WERI-Rb-1 (cell line): Measurements from ENCODE around the gene LMTK3.

ENCODE experiments used
- DNase-seq: peaks from one replicate; pipeline ENCODE4 v3.0.0-alpha.2; 2020
- H3K27ac ChIP-seq: fragments of 250-450 bp; sonication (Bioruptor Pico); 2 replicates; pipeline ENCODE4 v1.5.1; 2020; ENCODE audit warnings: mild to moderate bottlenecking, moderate library complexity
- H3K27me3 ChIP-seq: fragments of 250-450 bp; sonication (Bioruptor Pico); 2 replicates; pipeline ENCODE4 v1.5.1; 2021; ENCODE audit warnings: mild to moderate bottlenecking, low read depth, moderate library complexity; ENCODE audit not compliant: insufficient read depth, severe bottlenecking
- H3K36me3 ChIP-seq: fragments of 250-450 bp; sonication (Bioruptor Pico); 2 replicates; pipeline ENCODE4 v1.5.1; 2020; ENCODE audit warnings: mild to moderate bottlenecking, moderate library complexity
- H3K4me3 ChIP-seq: 2 replicates; pipeline ENCODE4 v1.5.1; 2011; ENCODE audit warnings: low read depth, mild to moderate bottlenecking, control low read depth, low read length
- H3K9me3 ChIP-seq: fragments of 250-450 bp; sonication (Bioruptor Pico); 2 replicates; pipeline ENCODE4 v1.5.1; 2021; ENCODE audit warnings: mild to moderate bottlenecking, moderate library complexity; ENCODE audit not compliant: severe bottlenecking
- TF ChIP-seq, protein P1 (sequence below): IDR thresholded peaks from 2 replicates; pipeline ENCODE4 v1.5.1; 2011; ENCODE audit warnings: low read depth, mild to moderate bottlenecking, control low read depth, inconsistent platforms, low read length

LMTK3 gene

DNA sequence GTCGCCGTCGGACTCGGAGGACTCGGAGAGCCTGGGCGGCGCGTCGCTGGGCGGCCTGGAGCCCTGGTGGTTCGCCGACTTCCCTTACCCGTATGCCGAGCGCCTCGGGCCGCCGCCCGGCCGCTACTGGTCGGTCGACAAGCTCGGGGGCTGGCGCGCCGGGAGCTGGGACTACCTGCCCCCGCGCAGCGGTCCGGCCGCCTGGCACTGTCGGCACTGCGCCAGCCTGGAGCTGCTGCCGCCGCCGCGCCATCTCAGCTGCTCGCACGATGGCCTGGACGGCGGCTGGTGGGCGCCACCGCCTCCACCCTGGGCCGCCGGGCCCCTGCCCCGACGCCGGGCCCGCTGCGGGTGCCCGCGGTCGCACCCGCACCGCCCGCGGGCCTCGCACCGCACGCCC is 68.4 kb downstream of the LMTK3 start:
- H3K9me3 ChIP-seq = no peaks in the 10 kb centered on the region
- H3K27ac ChIP-seq = no peak overlapping the region
- peaks cover 16% of the 10 kb centered on the region for H3K36me3 ChIP-seq
- H3K4me3 ChIP-seq = no peak overlapping the region
- no peak for DNase-seq
- TF ChIP-seq, protein P1, sequence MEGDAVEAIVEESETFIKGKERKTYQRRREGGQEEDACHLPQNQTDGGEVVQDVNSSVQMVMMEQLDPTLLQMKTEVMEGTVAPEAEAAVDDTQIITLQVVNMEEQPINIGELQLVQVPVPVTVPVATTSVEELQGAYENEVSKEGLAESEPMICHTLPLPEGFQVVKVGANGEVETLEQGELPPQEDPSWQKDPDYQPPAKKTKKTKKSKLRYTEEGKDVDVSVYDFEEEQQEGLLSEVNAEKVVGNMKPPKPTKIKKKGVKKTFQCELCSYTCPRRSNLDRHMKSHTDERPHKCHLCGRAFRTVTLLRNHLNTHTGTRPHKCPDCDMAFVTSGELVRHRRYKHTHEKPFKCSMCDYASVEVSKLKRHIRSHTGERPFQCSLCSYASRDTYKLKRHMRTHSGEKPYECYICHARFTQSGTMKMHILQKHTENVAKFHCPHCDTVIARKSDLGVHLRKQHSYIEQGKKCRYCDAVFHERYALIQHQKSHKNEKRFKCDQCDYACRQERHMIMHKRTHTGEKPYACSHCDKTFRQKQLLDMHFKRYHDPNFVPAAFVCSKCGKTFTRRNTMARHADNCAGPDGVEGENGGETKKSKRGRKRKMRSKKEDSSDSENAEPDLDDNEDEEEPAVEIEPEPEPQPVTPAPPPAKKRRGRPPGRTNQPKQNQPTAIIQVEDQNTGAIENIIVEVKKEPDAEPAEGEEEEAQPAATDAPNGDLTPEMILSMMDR = no peak
- H3K27me3 ChIP-seq = no peaks in the 10 kb centered on the region

DNA sequence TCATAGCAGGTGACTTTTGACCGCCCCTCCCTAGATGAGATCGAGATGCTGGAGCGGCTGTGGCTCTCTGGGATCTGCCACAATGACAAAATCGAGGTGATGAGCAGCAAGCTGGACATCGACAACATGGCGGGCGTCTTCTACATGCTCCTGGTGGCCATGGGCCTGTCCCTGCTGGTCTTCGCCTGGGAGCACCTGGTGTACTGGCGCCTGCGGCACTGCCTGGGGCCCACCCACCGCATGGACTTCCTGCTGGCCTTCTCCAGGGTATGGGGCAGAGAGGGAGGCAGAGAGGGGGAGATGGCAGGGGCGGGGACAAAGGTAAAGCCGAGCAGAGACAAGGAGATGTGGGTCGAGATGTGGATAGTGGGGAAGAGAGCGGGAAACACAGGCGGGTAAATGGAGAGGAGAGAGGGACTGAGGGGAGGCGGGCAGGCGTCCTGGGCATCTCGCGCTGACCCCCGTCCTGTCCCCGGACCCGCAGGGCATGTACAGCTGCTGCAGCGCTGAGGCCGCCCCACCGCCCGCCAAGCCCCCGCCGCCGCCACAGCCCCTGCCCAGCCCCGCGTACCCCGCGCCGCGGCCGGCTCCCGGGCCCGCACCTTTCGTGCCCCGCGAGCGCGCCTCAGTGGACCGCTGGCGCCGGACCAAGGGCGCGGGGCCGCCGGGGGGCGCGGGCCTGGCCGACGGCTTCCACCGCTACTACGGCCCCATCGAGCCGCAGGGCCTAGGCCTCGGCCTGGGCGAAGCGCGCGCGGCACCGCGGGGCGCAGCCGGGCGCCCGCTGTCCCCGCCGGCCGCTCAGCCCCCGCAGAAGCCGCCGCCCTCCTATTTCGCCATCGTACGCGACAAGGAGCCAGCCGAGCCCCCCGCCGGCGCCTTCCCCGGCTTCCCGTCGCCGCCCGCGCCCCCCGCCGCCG is 69.3 kb downstream of the LMTK3 start:
- peaks cover 8% of the 10 kb centered on the region for H3K36me3 ChIP-seq
- no peak for DNase-seq
- TF ChIP-seq, protein P1 = no peak
- no peaks in the 10 kb centered on the region for H3K27me3 ChIP-seq
- H3K27ac ChIP-seq = no peak overlapping the region
- H3K9me3 ChIP-seq = no peaks in the 10 kb centered on the region
- H3K4me3 ChIP-seq = no peak overlapping the region

DNA sequence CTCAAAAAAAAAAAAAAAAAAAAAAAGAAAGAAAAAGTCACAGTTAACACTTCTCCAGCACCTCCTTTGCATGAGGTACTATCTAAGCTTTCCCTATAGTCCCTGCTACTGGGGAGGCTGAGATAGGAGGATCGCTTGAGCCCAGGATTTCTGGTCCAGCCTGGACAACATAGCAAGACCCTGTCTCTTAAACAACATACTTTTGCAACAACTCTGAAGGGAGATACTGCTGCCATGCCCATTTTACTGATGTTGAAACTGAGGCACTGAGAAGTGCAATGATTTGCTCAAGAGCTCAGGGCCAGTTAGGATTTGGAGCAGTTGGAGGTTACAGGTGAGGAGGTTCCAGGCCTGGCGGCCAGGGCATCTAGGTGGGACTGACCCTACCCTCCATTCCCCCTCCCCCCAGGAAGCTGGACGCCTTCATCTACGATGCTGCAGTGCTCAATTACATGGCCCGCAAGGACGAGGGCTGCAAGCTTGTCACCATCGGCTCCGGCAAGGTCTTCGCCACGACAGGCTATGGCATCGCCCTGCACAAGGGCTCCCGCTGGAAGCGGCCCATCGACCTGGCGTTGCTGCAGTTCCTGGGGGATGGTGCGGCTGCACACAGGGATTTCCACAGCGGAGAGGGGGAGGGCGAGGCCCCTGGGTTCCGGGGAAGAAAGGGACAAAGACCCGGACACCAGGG is 70.1 kb downstream of the LMTK3 start:
- TF ChIP-seq, protein P1 = no peak
- DNase-seq = no peak
- Histone ChIP-seq H3K36me3 (peaks cover 5% of the 10 kb centered on the region; the same call in 1 of the 2 replicates), H3K4me3 (no peak overlapping the region), H3K27ac (no peak overlapping the region), H3K27me3 (no peaks in the 10 kb centered on the region), H3K9me3 (no peaks in the 10 kb centered on the region)

DNA sequence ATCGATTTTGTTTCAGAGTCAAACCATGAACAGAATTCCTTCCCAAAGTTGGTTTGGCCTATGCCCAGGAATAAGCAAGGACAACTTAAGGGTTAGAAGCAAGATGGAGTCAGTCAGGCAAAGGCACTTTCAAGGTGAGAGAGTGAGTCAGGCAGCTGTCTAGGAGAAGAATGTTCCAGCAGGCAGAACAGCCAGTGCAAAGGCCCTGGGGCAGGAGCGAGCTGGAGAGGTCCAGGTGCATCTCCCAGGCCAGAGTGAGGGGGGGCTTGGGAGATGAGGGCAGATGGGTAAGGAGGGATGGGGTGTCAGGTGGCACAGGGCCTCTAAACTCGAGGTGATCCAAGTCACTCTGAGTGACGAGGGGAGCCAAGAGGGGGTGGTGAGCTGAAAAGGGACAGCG is 75.0 kb downstream of the LMTK3 start:
- TF ChIP-seq, protein P1 = no peak
- Histone ChIP-seq H3K36me3 (no peaks in the 10 kb centered on the region; the same call in 1 of the 2 replicates), H3K4me3 (no peak overlapping the region), H3K27ac (no peak overlapping the region), H3K27me3 (no peaks in the 10 kb centered on the region), H3K9me3 (no peaks in the 10 kb centered on the region)
- DNase-seq = no peak
